SK-N-SH treated with all-trans-retinoic acid at 6 μM for 48 hours (cell line): ENCODE results near the gene SAMD15.

Source experiments
- ATAC-seq: fragments of 200-7000 bp; cut with Tn5 transposase; 3 replicates; pipeline ENCODE4 v1.9.1; 2020; ENCODE audit warnings: mild to moderate bottlenecking, moderate library complexity
- ARNTL ChIP-seq: fragments of 450-650 bp; formaldehyde crosslinking; IDR thresholded peaks from 2 replicates; pipeline ENCODE4 v1.5.0; 2020; ENCODE audit warnings: low read depth, mild to moderate bottlenecking, moderate library complexity, borderline replicate concordance
- CSDC2 ChIP-seq: fragments of 250-450 bp; sonication (Bioruptor Pico); IDR thresholded peaks from 2 replicates; pipeline ENCODE4 v1.5.0; 2020; ENCODE audit warnings: mild to moderate bottlenecking, moderate library complexity
- CSRNP3 ChIP-seq: fragments of 250-450 bp; sonication (Bioruptor Pico); IDR thresholded peaks from 2 replicates; pipeline ENCODE4 v1.5.1; 2021; ENCODE audit warnings: mild to moderate bottlenecking, moderate library complexity
- GLIS3 ChIP-seq: fragments of 250-450 bp; sonication (Bioruptor Pico); IDR thresholded peaks from 2 replicates; pipeline ENCODE4 v1.5.0; 2020; ENCODE audit warnings: mild to moderate bottlenecking, moderate library complexity
- ISL1 ChIP-seq: fragments of 250-450 bp; sonication (Bioruptor Pico); IDR thresholded peaks from 2 replicates; pipeline ENCODE4 v2.1.2; 2022; ENCODE audit warnings: mild to moderate bottlenecking, moderate library complexity
- OSR1 ChIP-seq: fragments of 250-450 bp; sonication (Bioruptor Pico); IDR thresholded peaks from 2 replicates; pipeline ENCODE4 v1.8.0; 2022; ENCODE audit warnings: moderate library complexity, mild to moderate bottlenecking, inconsistent platforms
- PATZ1 ChIP-seq: fragments of 250-450 bp; sonication (Bioruptor Pico); IDR thresholded peaks from 2 replicates; pipeline ENCODE4 v1.8.0; 2020; ENCODE audit warnings: mild to moderate bottlenecking, moderate library complexity, borderline replicate concordance
- TCF4 ChIP-seq: fragments of 250-450 bp; sonication (Bioruptor Pico); IDR thresholded peaks from 2 replicates; pipeline ENCODE4 v1.8.0; 2021; ENCODE audit warnings: mild to moderate bottlenecking, moderate library complexity, borderline replicate concordance
- TSHZ2 ChIP-seq: fragments of 250-450 bp; sonication (Bioruptor Pico); IDR thresholded peaks from 2 replicates; pipeline ENCODE4 v1.5.0; 2020; ENCODE audit warnings: mild to moderate bottlenecking, moderate library complexity
- ZC3H10 ChIP-seq: fragments of 250-450 bp; sonication (Bioruptor Pico); IDR thresholded peaks from 2 replicates; pipeline ENCODE4 v1.5.1; 2021; ENCODE audit warnings: mild to moderate bottlenecking, moderate library complexity
- ZFP3 ChIP-seq: fragments of 250-450 bp; sonication (Bioruptor Pico); IDR thresholded peaks from 2 replicates; pipeline ENCODE4 v1.5.0; 2020; ENCODE audit warnings: mild to moderate bottlenecking, moderate library complexity
- ZFP30 ChIP-seq: fragments of 450-650 bp; formaldehyde crosslinking; IDR thresholded peaks from 2 replicates; pipeline ENCODE4 v1.5.0; 2022; ENCODE audit warnings: mild to moderate bottlenecking, moderate library complexity
- ZNF565 ChIP-seq: fragments of 450-650 bp; formaldehyde crosslinking; conservative IDR thresholded peaks from 2 replicates; pipeline ENCODE4 v1.5.0; 2020; ENCODE audit warnings: low read depth, mild to moderate bottlenecking, moderate library complexity
- ZNF8 ChIP-seq: fragments of 450-650 bp; formaldehyde crosslinking; IDR thresholded peaks from 2 replicates; pipeline ENCODE4 v1.5.0; 2020; ENCODE audit warnings: mild to moderate bottlenecking, moderate library complexity

The SAMD15 gene

GRCh38 chr14:77438596-77438995, 61.4 kb downstream of the SAMD15 start (continued):
- TF ChIP-seq TSHZ2 (CRISPR knock-in tag): no peak
- no peak for TF ChIP-seq TCF4 (CRISPR knock-in tag)
- TF ChIP-seq ZFP30 (CRISPR knock-in tag): no peak
- TF ChIP-seq OSR1 (CRISPR knock-in tag): no peak
- TF ChIP-seq ISL1 (CRISPR knock-in tag): no peak
- no peak for TF ChIP-seq CSRNP3 (CRISPR knock-in tag)

- TF ChIP-seq ZC3H10 (CRISPR knock-in tag) (no peak), PATZ1 (CRISPR knock-in tag) (no peak), ZFP30 (CRISPR knock-in tag) (no peak), ZNF565 (CRISPR knock-in tag) (no peak), CSDC2 (CRISPR knock-in tag) (no peak), ISL1 (CRISPR knock-in tag) (no peak), ZFP3 (CRISPR knock-in tag) (no peak), TSHZ2 (CRISPR knock-in tag) (no peak), GLIS3 (no peak), ARNTL (no peak), TCF4 (CRISPR knock-in tag) (no peak), ZNF8 (no peak)
- no peak for ATAC-seq
Measured at GRCh38 chr14:77439861-77440260, 62.7 kb downstream of the SAMD15 start.
